DND-41 (cell line): Measurements from ENCODE around the gene ARL2.

Source experiments
- ATAC-seq: fragments of 200-7000 bp; cut with Tn5 transposase; 3 replicates; pipeline ENCODE4 v1.9.1; 2021; ENCODE audit warnings: low read depth; ENCODE audit not compliant: insufficient read depth
- DNase-seq: peaks from one replicate; pipeline ENCODE4 v3.0.0-alpha.2; 2020
- H2AFZ ChIP-seq: 2 replicates; pipeline ENCODE4 v1.6.0; 2012; ENCODE audit warnings: low read depth, low read length
- H3K27ac ChIP-seq: 2 replicates; pipeline ENCODE4 v1.5.1; 2012; ENCODE audit warnings: low read length, inconsistent platforms
- H3K27me3 ChIP-seq: fragments of 200-600 bp; sonication (generic); 2 replicates; pipeline ENCODE4 v1.6.0; 2012; ENCODE audit warnings: low read length, mild to moderate bottlenecking, inconsistent platforms; ENCODE audit not compliant: insufficient read depth, poor library complexity
- H3K36me3 ChIP-seq: 2 replicates; pipeline ENCODE4 v1.5.1; 2012; ENCODE audit warnings: low read length, inconsistent platforms; ENCODE audit not compliant: insufficient read depth
- H3K4me1 ChIP-seq: 2 replicates; pipeline ENCODE4 v1.5.1; 2012; ENCODE audit warnings: mild to moderate bottlenecking, low read length; ENCODE audit not compliant: insufficient read depth
- H3K4me2 ChIP-seq: 2 replicates; pipeline ENCODE4 v1.6.0; 2012; ENCODE audit warnings: mild to moderate bottlenecking, moderate library complexity, low read length, inconsistent platforms; ENCODE audit not compliant: insufficient read depth
- H3K4me3 ChIP-seq, 2 experiments: fragments of 200-600 bp in 1 of 2; shearing (Covaris generic) in 1 of 2; 2 replicates each; pipeline ENCODE4 v1.5.1; 2012 to 2016; ENCODE audit warnings: inconsistent platforms in 2 of 2, low read length in 2 of 2, mild to moderate bottlenecking in 2 of 2, low read depth in 1 of 2, moderate library complexity in 1 of 2
- H3K79me2 ChIP-seq: 2 replicates; pipeline ENCODE4 v1.6.0; 2012; ENCODE audit warnings: low read length, inconsistent platforms; ENCODE audit not compliant: insufficient read depth
- H3K9ac ChIP-seq: 2 replicates; pipeline ENCODE4 v1.6.0; 2012; ENCODE audit warnings: low read depth, mild to moderate bottlenecking, inconsistent platforms, low read length, moderate library complexity
- H3K9me3 ChIP-seq: 2 replicates; pipeline ENCODE4 v1.5.1; 2012; ENCODE audit warnings: low read length, moderate library complexity, mild to moderate bottlenecking, inconsistent platforms; ENCODE audit not compliant: insufficient read depth, severe bottlenecking
- H4K20me1 ChIP-seq: 2 replicates; pipeline ENCODE4 v1.6.0; 2012; ENCODE audit warnings: low read length; ENCODE audit not compliant: insufficient read depth
- EZH2 ChIP-seq: IDR thresholded peaks from 3 replicates; pipeline ENCODE4 v1.6.1; 2012; ENCODE audit warnings: borderline replicate concordance, low read depth, mild to moderate bottlenecking, moderate library complexity, low read length, inconsistent platforms; ENCODE audit not compliant: severe bottlenecking
- TF ChIP-seq, protein P1 (sequence below): IDR thresholded peaks from 2 replicates; pipeline ENCODE4 v1.5.1; 2012; ENCODE audit warnings: borderline replicate concordance, low read length, moderate library complexity, mild to moderate bottlenecking; ENCODE audit not compliant: poor library complexity, severe bottlenecking; ENCODE audit errors: extremely low read depth

The ARL2 gene

DNA sequence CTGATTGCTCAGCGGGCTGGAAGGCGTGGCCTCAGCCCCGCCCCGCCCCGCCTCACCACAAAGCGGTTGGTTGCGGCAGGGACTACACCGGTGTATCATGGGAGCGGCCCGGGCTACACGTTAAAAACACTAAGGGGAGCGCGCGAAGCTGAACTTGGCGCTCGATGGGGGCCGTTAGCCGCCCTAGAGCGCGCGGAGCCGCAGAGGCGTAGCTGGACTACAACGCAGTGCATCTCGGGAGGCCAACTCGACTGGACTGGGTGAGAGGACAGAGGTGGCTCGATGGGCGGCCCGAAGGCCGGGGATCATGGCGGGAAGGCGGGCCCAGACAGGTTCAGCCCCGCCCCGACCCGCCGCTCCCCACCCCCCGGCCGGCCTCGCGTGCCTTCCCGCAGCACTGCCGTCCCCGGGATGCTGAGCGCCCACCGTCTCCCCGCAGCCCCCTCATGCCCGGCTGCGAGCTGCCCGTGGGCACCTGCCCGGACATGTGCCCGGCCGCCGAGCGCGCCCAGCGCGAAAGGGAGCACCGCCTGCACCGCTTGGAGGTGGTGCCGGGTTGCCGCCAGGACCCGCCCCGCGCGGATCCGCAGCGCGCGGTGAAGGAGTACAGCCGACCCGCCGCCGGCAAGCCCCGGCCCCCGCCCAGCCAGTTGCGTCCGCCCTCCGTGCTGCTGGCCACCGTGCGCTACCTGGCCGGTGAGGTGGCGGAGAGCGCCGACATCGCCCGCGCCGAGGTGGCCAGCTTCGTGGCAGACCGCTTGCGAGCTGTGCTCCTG is 27.1 kb downstream of the ARL2 start, which contains the start of gene SAC3D1:
Gene SAC3D1, plus strand, starts transcription at position 364 of the 776 bp plus-strand sequence. Its CDS starts 83 bp downstream, at position 447.
- H3K9ac ChIP-seq = peak within 1 kb of the TSS; percentile 91
- TF ChIP-seq, protein P1, sequence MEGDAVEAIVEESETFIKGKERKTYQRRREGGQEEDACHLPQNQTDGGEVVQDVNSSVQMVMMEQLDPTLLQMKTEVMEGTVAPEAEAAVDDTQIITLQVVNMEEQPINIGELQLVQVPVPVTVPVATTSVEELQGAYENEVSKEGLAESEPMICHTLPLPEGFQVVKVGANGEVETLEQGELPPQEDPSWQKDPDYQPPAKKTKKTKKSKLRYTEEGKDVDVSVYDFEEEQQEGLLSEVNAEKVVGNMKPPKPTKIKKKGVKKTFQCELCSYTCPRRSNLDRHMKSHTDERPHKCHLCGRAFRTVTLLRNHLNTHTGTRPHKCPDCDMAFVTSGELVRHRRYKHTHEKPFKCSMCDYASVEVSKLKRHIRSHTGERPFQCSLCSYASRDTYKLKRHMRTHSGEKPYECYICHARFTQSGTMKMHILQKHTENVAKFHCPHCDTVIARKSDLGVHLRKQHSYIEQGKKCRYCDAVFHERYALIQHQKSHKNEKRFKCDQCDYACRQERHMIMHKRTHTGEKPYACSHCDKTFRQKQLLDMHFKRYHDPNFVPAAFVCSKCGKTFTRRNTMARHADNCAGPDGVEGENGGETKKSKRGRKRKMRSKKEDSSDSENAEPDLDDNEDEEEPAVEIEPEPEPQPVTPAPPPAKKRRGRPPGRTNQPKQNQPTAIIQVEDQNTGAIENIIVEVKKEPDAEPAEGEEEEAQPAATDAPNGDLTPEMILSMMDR = no peak
- TF ChIP-seq EZH2 = no peak
- peaks cover 50% of the 10 kb centered on the region for H3K36me3 ChIP-seq
- peaks cover 27% of the 10 kb centered on the region for H4K20me1 ChIP-seq
- H3K79me2 ChIP-seq = peaks cover 42% of the 10 kb centered on the region
- H3K27ac ChIP-seq = peak within 1 kb of the TSS; percentile 89
- DNase-seq (peak; percentile 96), ATAC-seq (peak; percentile 89)
- peak within 1 kb of the TSS; percentile 74 to 95 for H3K4me3 ChIP-seq
- H3K9me3 ChIP-seq = no peaks in the 10 kb centered on the region
- no peaks in the 10 kb centered on the region for H3K27me3 ChIP-seq
- peak within 1 kb of the TSS; percentile 81 for H2AFZ ChIP-seq
- peaks cover 44% of the 10 kb centered on the region for H3K4me1 ChIP-seq
- peak within 1 kb of the TSS; percentile 93 for H3K4me2 ChIP-seq

DNA sequence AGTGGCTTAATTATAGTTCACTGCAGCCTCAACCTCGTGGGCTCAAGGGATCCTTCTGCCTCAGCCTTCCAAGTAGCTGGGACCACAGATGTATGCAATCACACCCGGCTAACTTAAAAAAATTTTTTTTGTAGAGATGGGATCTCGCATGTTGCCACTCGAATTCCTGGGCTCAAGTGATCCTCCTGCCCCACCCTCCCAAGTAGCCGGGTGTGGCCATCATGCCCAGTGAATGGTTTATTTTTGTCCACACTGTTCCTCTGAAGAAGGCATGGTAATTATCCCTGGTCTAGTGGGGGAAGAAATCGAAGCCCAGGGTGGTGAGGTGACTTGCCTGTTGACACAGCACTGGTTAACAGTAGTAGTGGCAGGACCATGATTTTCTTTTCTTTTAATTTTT is 28.9 kb downstream of the ARL2 start:
- H3K27me3 ChIP-seq = no peaks in the 10 kb centered on the region
- no peak for ATAC-seq
- DNase-seq = no peak

DNA sequence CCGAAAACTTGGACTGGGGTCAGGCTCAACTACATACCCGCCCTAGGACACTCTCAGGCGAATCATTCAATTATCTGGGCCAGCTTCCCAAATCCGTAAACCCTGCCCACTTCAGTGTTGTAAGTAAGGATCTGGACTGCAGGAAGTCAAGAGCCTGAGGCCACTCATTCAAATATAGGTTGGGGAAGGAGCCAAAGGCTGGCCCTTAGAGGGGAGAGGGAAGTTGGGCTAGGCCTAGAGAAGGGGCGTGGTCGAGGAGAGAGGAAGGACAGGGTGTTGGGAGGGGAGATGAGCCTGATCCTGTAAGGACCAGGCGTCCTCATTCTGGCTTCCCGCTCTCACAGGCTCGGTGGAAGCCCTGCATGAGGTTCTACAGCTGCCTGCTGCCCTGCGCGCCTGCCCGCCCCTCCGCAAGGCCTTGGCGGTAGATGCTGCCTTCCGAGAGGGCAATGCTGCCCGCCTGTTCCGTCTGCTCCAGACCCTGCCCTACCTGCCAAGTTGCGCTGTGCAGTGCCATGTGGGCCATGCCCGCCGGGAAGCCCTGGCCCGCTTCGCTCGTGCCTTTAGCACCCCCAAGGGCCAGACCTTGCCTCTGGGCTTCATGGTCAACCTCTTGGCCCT is 30.0 kb downstream of the ARL2 start:
- no peak for ATAC-seq
- H3K4me1 ChIP-seq = peaks cover 44% of the 10 kb centered on the region
- no peak overlapping the region for H3K4me3 ChIP-seq
- H4K20me1 ChIP-seq = peaks cover 30% of the 10 kb centered on the region
- H2AFZ ChIP-seq = no peak overlapping the region
- H3K27ac ChIP-seq = no peak overlapping the region
- H3K27me3 ChIP-seq = no peaks in the 10 kb centered on the region
- no peak for TF ChIP-seq EZH2
- TF ChIP-seq, protein P1 = no peak
- peak overlapping the region; percentile 93; the same call in 1 of the 2 replicates for H3K4me2 ChIP-seq
- no peak for DNase-seq
- 0 out of 2 replicates have a peak overlapping the region, but pooled peaks have one; percentile 9 for H3K9ac ChIP-seq
- H3K9me3 ChIP-seq = no peaks in the 10 kb centered on the region
- peaks cover 42% of the 10 kb centered on the region for H3K79me2 ChIP-seq
- peaks cover 37% of the 10 kb centered on the region for H3K36me3 ChIP-seq

More for the DNA sequence above, 28.9 kb downstream of the ARL2 start:
- TF ChIP-seq, protein P1 = no peak
- TF ChIP-seq EZH2 = no peak
- H4K20me1 ChIP-seq = peaks cover 30% of the 10 kb centered on the region
- H3K9ac ChIP-seq = peak overlapping the region; percentile 91
- H3K9me3 ChIP-seq = no peaks in the 10 kb centered on the region
- H3K4me1 ChIP-seq = peaks cover 44% of the 10 kb centered on the region
- peaks cover 42% of the 10 kb centered on the region for H3K79me2 ChIP-seq
- H2AFZ ChIP-seq = no peak overlapping the region
- peaks cover 45% of the 10 kb centered on the region for H3K36me3 ChIP-seq
- H3K4me3 ChIP-seq = peak overlapping the region in 1 of 2 experiments; percentile 95; a peak in 2 of 4 replicates
- peak overlapping the region; percentile 93 for H3K4me2 ChIP-seq
- H3K27ac ChIP-seq = no peak overlapping the region
